H9 (cell line): ENCODE measurements around the gene FAM53C. TPM values are rescaled to one million over a fixed set of nuclear protein-coding genes. Genes with fewer than 3 reads are reported as not detected.

Source experiments
- DNase-seq: peaks from one replicate; pipeline ENCODE4 v3.0.0-alpha.2; 2017
- H2AFZ ChIP-seq: one replicate; pipeline ENCODE4 v1.6.1; 2013; ENCODE audit warnings: mild to moderate bottlenecking, low read length, control low read depth, moderate library complexity
- H2AK5ac ChIP-seq: 2 replicates; pipeline ENCODE4 v1.6.1; 2013; ENCODE audit warnings: low read length, control low read depth, mixed read lengths; ENCODE audit not compliant: insufficient read length
- H2BK120ac ChIP-seq: one replicate; pipeline ENCODE4 v1.6.1; 2013; ENCODE audit warnings: low read depth, mild to moderate bottlenecking, low read length, control low read depth, inconsistent platforms; ENCODE audit not compliant: poor library complexity, severe bottlenecking
- H2BK12ac ChIP-seq: 2 replicates; pipeline ENCODE4 v1.6.1; 2013; ENCODE audit warnings: low read length, control low read depth, mixed read lengths, low read depth; ENCODE audit not compliant: insufficient read length
- H2BK15ac ChIP-seq: 2 replicates; pipeline ENCODE4 v1.6.1; 2013; ENCODE audit warnings: low read depth, low read length, control low read depth
- H2BK20ac ChIP-seq: one replicate; pipeline ENCODE4 v1.6.1; 2013; ENCODE audit warnings: low read depth, mild to moderate bottlenecking, low read length, control low read depth, inconsistent platforms; ENCODE audit not compliant: poor library complexity, severe bottlenecking
- H2BK5ac ChIP-seq: 2 replicates; pipeline ENCODE4 v1.6.1; 2013; ENCODE audit warnings: low read length, control low read depth, mixed read lengths; ENCODE audit not compliant: insufficient read length
- H3K14ac ChIP-seq: 2 replicates; pipeline ENCODE4 v1.6.1; 2013; ENCODE audit warnings: low read length, control low read depth; ENCODE audit not compliant: insufficient read depth
- H3K18ac ChIP-seq: 2 replicates; pipeline ENCODE4 v1.6.1; 2013; ENCODE audit warnings: low read depth, mild to moderate bottlenecking, mixed read lengths, low read length, control low read depth; ENCODE audit not compliant: insufficient read length
- H3K23ac ChIP-seq: 2 replicates; pipeline ENCODE4 v1.6.1; 2013; ENCODE audit warnings: low read length, control low read depth, mixed read lengths, low read depth; ENCODE audit not compliant: insufficient read length
- H3K23me2 ChIP-seq: 2 replicates; pipeline ENCODE4 v1.6.1; 2013; ENCODE audit warnings: low read depth, mild to moderate bottlenecking, mixed read lengths, low read length, control low read depth; ENCODE audit not compliant: insufficient read length, poor library complexity, severe bottlenecking
- H3K27ac ChIP-seq: 2 replicates; pipeline ENCODE4 v1.5.1; 2013; ENCODE audit warnings: low read length, control low read depth, mixed read lengths, low read depth; ENCODE audit not compliant: insufficient read length
- H3K27me3 ChIP-seq: 2 replicates; pipeline ENCODE4 v1.6.1; 2013; ENCODE audit warnings: low read length, control low read depth, inconsistent platforms; ENCODE audit not compliant: insufficient read depth
- H3K4ac ChIP-seq: 2 replicates; pipeline ENCODE4 v1.6.1; 2013; ENCODE audit warnings: low read depth, mild to moderate bottlenecking, control low read depth, inconsistent platforms, low read length, moderate library complexity
- H3K4me1 ChIP-seq: 2 replicates; pipeline ENCODE4 v1.6.1; 2013; ENCODE audit warnings: low read length, control low read depth, inconsistent platforms; ENCODE audit not compliant: insufficient read depth
- H3K4me2 ChIP-seq: 2 replicates; pipeline ENCODE4 v1.6.1; 2013; ENCODE audit warnings: low read length, control low read depth, mixed read lengths; ENCODE audit not compliant: insufficient read length, insufficient read depth
- H3K56ac ChIP-seq: 2 replicates; pipeline ENCODE4 v1.6.1; 2013; ENCODE audit warnings: low read depth, mild to moderate bottlenecking, mixed read lengths, low read length, control low read depth; ENCODE audit not compliant: insufficient read length
- H3K79me1 ChIP-seq: 2 replicates; pipeline ENCODE4 v1.6.1; 2013; ENCODE audit warnings: low read depth, mild to moderate bottlenecking, moderate library complexity, low read length, control low read depth, inconsistent platforms; ENCODE audit not compliant: insufficient read depth, poor library complexity, severe bottlenecking
- H3K79me2 ChIP-seq: 2 replicates; pipeline ENCODE4 v1.6.1; 2013; ENCODE audit warnings: low read length, control low read depth, inconsistent platforms; ENCODE audit not compliant: insufficient read depth
- H3K9ac ChIP-seq: 2 replicates; pipeline ENCODE4 v1.6.1; 2013; ENCODE audit warnings: low read length, control low read depth, mixed read lengths; ENCODE audit not compliant: insufficient read length; ENCODE audit errors: extremely low read depth
- H3K9me3 ChIP-seq: one replicate; pipeline ENCODE4 v1.6.1; 2013; ENCODE audit warnings: low read depth, low read length, inconsistent platforms; ENCODE audit not compliant: control insufficient read depth
- H3T11ph ChIP-seq: one replicate; pipeline ENCODE4 v1.6.1; 2013; ENCODE audit warnings: mild to moderate bottlenecking, low read length, control low read depth, inconsistent platforms
- H4K20me1 ChIP-seq: one replicate; pipeline ENCODE4 v1.6.1; 2013; ENCODE audit not compliant: control insufficient read depth, insufficient read length, insufficient read depth
- H4K5ac ChIP-seq: 2 replicates; pipeline ENCODE4 v1.6.1; 2013; ENCODE audit warnings: low read depth, mild to moderate bottlenecking, mixed read lengths, low read length, control low read depth; ENCODE audit not compliant: insufficient read length
- H4K8ac ChIP-seq: replicated peaks from 2 replicates; pipeline ENCODE4 v1.6.1; 2013; ENCODE audit warnings: low read length, control low read depth, mixed read lengths, low read depth; ENCODE audit not compliant: insufficient read length
- H4K91ac ChIP-seq: 2 replicates; pipeline ENCODE4 v1.6.1; 2013; ENCODE audit warnings: low read depth, mild to moderate bottlenecking, moderate library complexity, mixed read lengths, low read length, control low read depth; ENCODE audit not compliant: insufficient read length
- H3K27ac Mint-ChIP-seq, 3 experiments: 2 replicates in 2 of 3; 3 replicates in 1 of 3; pipeline ENCODE4 v1.8.0; 2020 to 2021; ENCODE audit warnings: mixed read lengths in 3 of 3, mild to moderate bottlenecking in 1 of 3, moderate library complexity in 1 of 3
- H3K27me3 Mint-ChIP-seq: 2 replicates; pipeline ENCODE4 v1.8.0; 2021; ENCODE audit warnings: low read depth, mild to moderate bottlenecking, moderate library complexity, mixed read lengths
- H3K36me3 Mint-ChIP-seq, 3 experiments: 2 replicates in 2 of 3; 3 replicates in 1 of 3; pipeline ENCODE4 v1.8.0; 2020 to 2021; ENCODE audit warnings: low read depth in 3 of 3, mixed read lengths in 3 of 3; ENCODE audit not compliant: insufficient read depth in 1 of 3
- H3K4me1 Mint-ChIP-seq, 2 experiments: 2 replicates each; pipeline ENCODE4 v1.8.0; 2020; ENCODE audit warnings: mixed read lengths in 2 of 2
- H3K4me3 Mint-ChIP-seq, 2 experiments: 2 replicates in 1 of 2; 3 replicates in 1 of 2; pipeline ENCODE4 v1.8.0; 2020 to 2021; ENCODE audit warnings: mild to moderate bottlenecking in 2 of 2, mixed read lengths in 2 of 2, moderate library complexity in 1 of 2
- H3K9me3 Mint-ChIP-seq, 2 experiments: 2 replicates in 1 of 2; 3 replicates in 1 of 2; pipeline ENCODE4 v1.8.0; 2020; ENCODE audit warnings: mild to moderate bottlenecking in 2 of 2, mixed read lengths in 2 of 2, moderate library complexity in 1 of 2
- WGBS: extraction: QIAGEN DNeasy Blood & Tissue Kit; methylation state at CpG from one replicate; pipeline ENCODE4 v1.1.7; 2013; ENCODE audit warnings: missing lambda C conversion rate, low lambda C conversion rate, mixed read lengths; ENCODE audit not compliant: insufficient read length; ENCODE audit errors: extremely low coverage; 5-methylcytosine and 5-hydroxymethylcytosine counted together
- total RNA-seq: library from RNA; stranded (reverse); gene quantifications from 2 replicates; pipeline ENCODE4 v1.2.1, GENCODE V29; 2021
- TF ChIP-seq, protein P1 (sequence below): fragments of 200-600 bp; sonication (generic); conservative IDR thresholded peaks from 3 replicates; pipeline ENCODE4 v1.8.0; 2021; ENCODE audit warnings: antibody characterized with exemption, mild to moderate bottlenecking

FAM53C gene
- total RNA-seq, 1 experiment from 2014 or later: 59.6 TPM

DNA sequence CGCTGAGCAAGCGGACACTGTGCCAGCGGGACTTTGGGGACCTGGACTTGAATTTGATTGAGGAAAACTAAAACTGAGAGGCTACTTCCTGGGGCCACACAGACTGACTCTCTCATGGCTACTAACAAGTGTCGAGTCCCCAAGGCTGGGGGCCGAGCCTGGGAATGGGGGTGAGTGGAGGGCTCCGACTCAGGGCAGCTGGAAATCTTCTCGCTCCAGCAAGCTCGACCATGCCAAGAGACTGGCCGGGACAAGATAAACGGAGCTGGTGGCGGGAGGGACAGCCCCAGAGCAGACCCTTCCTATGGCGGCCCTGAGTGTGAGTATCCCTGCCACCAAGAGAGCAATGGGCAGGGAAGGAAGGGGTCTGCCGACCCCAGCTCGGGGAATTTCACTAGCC, 8.8 kb downstream of the FAM53C start:
- H2AFZ ChIP-seq: no peak overlapping the region
- H3K27me3 ChIP-seq: no peaks in the 10 kb centered on the region
- no peak overlapping the region for H2BK20ac ChIP-seq
- H3K9me3 ChIP-seq: no peaks in the 10 kb centered on the region
- no peaks in the 10 kb centered on the region for H4K20me1 ChIP-seq
- peaks cover 2 to 7% of the 10 kb centered on the region in 2 experiments; a peak in 1 of 4 replicates for H3K4me1 Mint-ChIP-seq
- no peaks in the 10 kb centered on the region for H3K9me3 Mint-ChIP-seq
- no peak overlapping the region for H3K27ac ChIP-seq
- H3K23me2 ChIP-seq: no peaks in the 10 kb centered on the region
- no peaks in the 10 kb centered on the region for H3K4me1 ChIP-seq
- H3K23ac ChIP-seq: no peak overlapping the region
- 0 out of 2 replicates have a peak, but pooled peaks cover 2% of the 10 kb centered on the region for H3K79me2 ChIP-seq
- no peak overlapping the region for H2BK15ac ChIP-seq
- no peak overlapping the region for H3K14ac ChIP-seq
- H3K79me1 ChIP-seq: no peaks in the 10 kb centered on the region
- peak overlapping the region in 1 of 3 experiments; percentile 75; a peak in 4 of 7 replicates for H3K27ac Mint-ChIP-seq
- H3K27me3 Mint-ChIP-seq: no peaks in the 10 kb centered on the region
- H3K4me2 ChIP-seq: no peak overlapping the region
- H3K4ac ChIP-seq: no peak overlapping the region
- H4K5ac ChIP-seq: no peak overlapping the region
- no peak overlapping the region for H2BK5ac ChIP-seq
- H3K56ac ChIP-seq: no peak overlapping the region
- H3K4me3 Mint-ChIP-seq: no peak overlapping the region
- H3T11ph ChIP-seq: no peak overlapping the region
- no CpG with 5 or more reads among the region's 14 CpGs for WGBS
- H3K18ac ChIP-seq: no peak overlapping the region
- H2AK5ac ChIP-seq: no peak overlapping the region
- H4K91ac ChIP-seq: no peak overlapping the region
- H4K8ac ChIP-seq: no peak overlapping the region
- no peak overlapping the region for H3K9ac ChIP-seq
- no peak overlapping the region for H2BK12ac ChIP-seq
- TF ChIP-seq, protein P1, sequence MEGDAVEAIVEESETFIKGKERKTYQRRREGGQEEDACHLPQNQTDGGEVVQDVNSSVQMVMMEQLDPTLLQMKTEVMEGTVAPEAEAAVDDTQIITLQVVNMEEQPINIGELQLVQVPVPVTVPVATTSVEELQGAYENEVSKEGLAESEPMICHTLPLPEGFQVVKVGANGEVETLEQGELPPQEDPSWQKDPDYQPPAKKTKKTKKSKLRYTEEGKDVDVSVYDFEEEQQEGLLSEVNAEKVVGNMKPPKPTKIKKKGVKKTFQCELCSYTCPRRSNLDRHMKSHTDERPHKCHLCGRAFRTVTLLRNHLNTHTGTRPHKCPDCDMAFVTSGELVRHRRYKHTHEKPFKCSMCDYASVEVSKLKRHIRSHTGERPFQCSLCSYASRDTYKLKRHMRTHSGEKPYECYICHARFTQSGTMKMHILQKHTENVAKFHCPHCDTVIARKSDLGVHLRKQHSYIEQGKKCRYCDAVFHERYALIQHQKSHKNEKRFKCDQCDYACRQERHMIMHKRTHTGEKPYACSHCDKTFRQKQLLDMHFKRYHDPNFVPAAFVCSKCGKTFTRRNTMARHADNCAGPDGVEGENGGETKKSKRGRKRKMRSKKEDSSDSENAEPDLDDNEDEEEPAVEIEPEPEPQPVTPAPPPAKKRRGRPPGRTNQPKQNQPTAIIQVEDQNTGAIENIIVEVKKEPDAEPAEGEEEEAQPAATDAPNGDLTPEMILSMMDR: no peak
- DNase-seq: no peak
- peaks cover 50 to 77% (median 72%) of the 10 kb centered on the region in 3 experiments for H3K36me3 Mint-ChIP-seq
- no peak overlapping the region for H2BK120ac ChIP-seq
